GM23338 (cell line): Measurements from ENCODE around the gene EXOC6. TPM values are rescaled to one million over a fixed set of nuclear protein-coding genes. Genes with fewer than 3 reads are reported as not detected.

Source experiments
- ATAC-seq: fragments of 200-7000 bp; cut with Tn5 transposase; 3 replicates; pipeline ENCODE4 v1.9.1; 2020
- DNase-seq: peaks from one replicate; pipeline ENCODE4 v3.0.0-alpha.2; 2015; ENCODE audit warnings: low spot score
- H2AFZ ChIP-seq: fragments of 200-600 bp; sonication (generic); 2 replicates; pipeline ENCODE4 v1.8.0; 2016; ENCODE audit warnings: antibody characterized with exemption, mild to moderate bottlenecking, moderate library complexity
- H3F3A ChIP-seq: fragments of 200-600 bp; sonication (generic); replicated peaks from 2 replicates; pipeline ENCODE4 v1.8.0; 2017; ENCODE audit warnings: antibody characterized with exemption, mixed run types, low read depth
- H3K27ac ChIP-seq: fragments of 200-600 bp; sonication (generic); 2 replicates; pipeline ENCODE4 v1.6.1; 2016; ENCODE audit warnings: low read depth
- H3K27me3 ChIP-seq: fragments of 200-600 bp; sonication (generic); 2 replicates; pipeline ENCODE4 v1.8.0; 2016; ENCODE audit warnings: mild to moderate bottlenecking, mixed run types, moderate library complexity; ENCODE audit not compliant: insufficient read depth
- H3K36me3 ChIP-seq: fragments of 200-600 bp; sonication (generic); 2 replicates; pipeline ENCODE4 v1.8.0; 2016; ENCODE audit warnings: mild to moderate bottlenecking; ENCODE audit not compliant: insufficient read depth
- H3K4me1 ChIP-seq: fragments of 200-600 bp; sonication (generic); 2 replicates; pipeline ENCODE4 v1.8.0; 2016; ENCODE audit warnings: mild to moderate bottlenecking, moderate library complexity; ENCODE audit not compliant: insufficient read depth
- H3K4me2 ChIP-seq: fragments of 200-600 bp; sonication (generic); 2 replicates; pipeline ENCODE4 v1.7.1; 2017; ENCODE audit warnings: mixed run types
- H3K4me3 ChIP-seq: fragments of 200-600 bp; sonication (generic); 2 replicates; pipeline ENCODE4 v1.6.1; 2016; ENCODE audit warnings: mixed run types
- H3K79me2 ChIP-seq: fragments of 200-600 bp; sonication (generic); replicated peaks from 2 replicates; pipeline ENCODE4 v1.8.0; 2017; ENCODE audit warnings: mild to moderate bottlenecking; ENCODE audit not compliant: insufficient read depth
- H3K9me2 ChIP-seq: fragments of 200-600 bp; sonication (generic); 2 replicates; pipeline ENCODE4 v1.8.0; 2017; ENCODE audit not compliant: insufficient read depth
- H4K20me1 ChIP-seq: fragments of 200-600 bp; sonication (generic); replicated peaks from 2 replicates; pipeline ENCODE4 v1.8.0; 2017; ENCODE audit warnings: mild to moderate bottlenecking; ENCODE audit not compliant: insufficient read depth
- H3K27ac Mint-ChIP-seq: 2 replicates; pipeline ENCODE4 v1.8.0; 2020; ENCODE audit warnings: inconsistent platforms, mild to moderate bottlenecking, moderate library complexity, mixed read lengths
- H3K27me3 Mint-ChIP-seq: 3 replicates; pipeline ENCODE4 v1.8.0; 2022; ENCODE audit warnings: low read depth, mild to moderate bottlenecking, moderate library complexity, mixed read lengths, inconsistent platforms; ENCODE audit not compliant: insufficient read depth, poor library complexity
- H3K36me3 Mint-ChIP-seq: 3 replicates; pipeline ENCODE4 v1.8.0; 2021; ENCODE audit warnings: low read depth, mild to moderate bottlenecking, inconsistent platforms, moderate library complexity, mixed read lengths
- H3K4me1 Mint-ChIP-seq: 3 replicates; pipeline ENCODE4 v1.8.0; 2020; ENCODE audit warnings: mild to moderate bottlenecking, inconsistent platforms, mixed read lengths
- H3K4me3 Mint-ChIP-seq: 3 replicates; pipeline ENCODE4 v1.8.0; 2021; ENCODE audit warnings: moderate library complexity, mild to moderate bottlenecking, inconsistent platforms, mixed read lengths
- H3K9me3 Mint-ChIP-seq: 3 replicates; pipeline ENCODE4 v1.8.0; 2020; ENCODE audit warnings: moderate library complexity, mild to moderate bottlenecking, inconsistent platforms, mixed read lengths
- CREB1 ChIP-seq: fragments of 250-450 bp; sonication (Bioruptor Pico); IDR thresholded peaks from 2 replicates; pipeline ENCODE4 v1.5.0; 2020; ENCODE audit warnings: low read depth, mild to moderate bottlenecking, moderate library complexity
- CTCF ChIP-seq, 2 experiments: fragments of 200-600 bp in 1 of 2; sonication (generic) in 1 of 2; conservative IDR thresholded peaks; 2 replicates each; pipeline versions ENCODE4 v1.5.1 to v1.6.1; 2016 to 2017; ENCODE audit warnings: antibody characterized with exemption in 2 of 2, low read depth in 2 of 2, mild to moderate bottlenecking in 2 of 2, moderate library complexity in 1 of 2
- ETS1 ChIP-seq: IDR thresholded peaks from 2 replicates; pipeline ENCODE4 v1.6.1; 2016; ENCODE audit warnings: antibody characterized with exemption
- EZH2 ChIP-seq: fragments of 200-600 bp; sonication (generic); IDR thresholded peaks from one replicate; pipeline ENCODE4 v1.8.0; 2017; ENCODE audit warnings: antibody characterized with exemption, mild to moderate bottlenecking, low read depth; ENCODE audit not compliant: unreplicated experiment
- EZH2phosphoT487 ChIP-seq: fragments of 200-600 bp; sonication (generic); IDR thresholded peaks from one replicate; pipeline ENCODE4 v1.8.1; 2018; ENCODE audit warnings: antibody characterized with exemption; ENCODE audit not compliant: unreplicated experiment
- JUNB ChIP-seq: IDR thresholded peaks from one replicate; pipeline ENCODE4 v1.6.1; 2016; ENCODE audit warnings: antibody characterized with exemption; ENCODE audit not compliant: unreplicated experiment
- NANOG ChIP-seq: IDR thresholded peaks from 2 replicates; pipeline ENCODE4 v1.6.1; 2016; ENCODE audit warnings: antibody characterized with exemption, borderline replicate concordance
- POLR2AphosphoS5 ChIP-seq: IDR thresholded peaks from 2 replicates; pipeline ENCODE4 v1.6.1; 2016; ENCODE audit warnings: antibody characterized with exemption, low read depth
- REST ChIP-seq: IDR thresholded peaks from one replicate; pipeline ENCODE4 v1.6.1; 2018; ENCODE audit warnings: antibody characterized with exemption; ENCODE audit not compliant: unreplicated experiment
- STAT1 ChIP-seq: IDR thresholded peaks from one replicate; pipeline ENCODE4 v1.6.1; 2016; ENCODE audit warnings: antibody characterized with exemption; ENCODE audit not compliant: unreplicated experiment
- ZNF114 ChIP-seq: fragments of 250-450 bp; sonication (Bioruptor Pico); IDR thresholded peaks from 2 replicates; pipeline ENCODE4 v1.5.0; 2020; ENCODE audit warnings: mild to moderate bottlenecking, moderate library complexity
- ZNF331 ChIP-seq: fragments of 250-450 bp; sonication (Bioruptor Pico); IDR thresholded peaks from 2 replicates; pipeline ENCODE4 v1.5.0; 2020; ENCODE audit warnings: low read depth, mild to moderate bottlenecking, moderate library complexity
- ZNF462 ChIP-seq: fragments of 250-450 bp; sonication (Bioruptor Pico); IDR thresholded peaks from 2 replicates; pipeline ENCODE4 v1.5.0; 2020; ENCODE audit warnings: mild to moderate bottlenecking, moderate library complexity
- polyA plus RNA-seq: library from polyadenylated mRNA; unstranded; fragments of >200 nt; fragmentation: Nextera tagmentation; extraction: Ambion mirVana; gene quantifications from 2 replicates; pipeline ENCODE4 v1.2.1, GENCODE V29; 2016
- total RNA-seq: library from RNA; depleted of rRNA; stranded (reverse); fragments of >200 nt; shearing (Covaris generic); gene quantifications from 2 replicates; pipeline ENCODE4 v1.2.3, GENCODE V29; 2014

EXOC6 gene
- total and polyA plus RNA-seq, 2 experiments from 2014 or later = 5.0 to 6.0 TPM

- ATAC-seq (no peak), DNase-seq (no peak)
- Histone ChIP-seq H4K20me1 (no peaks in the 10 kb centered on the region), H3K4me1 (peaks cover 3% of the 10 kb centered on the region; the same call in 1 of the 2 replicates), H3K27ac (no peak overlapping the region), H2AFZ (no peak overlapping the region), H3K27me3 (no peaks in the 10 kb centered on the region), H3K36me3 (no peaks in the 10 kb centered on the region), H3F3A (no peaks in the 10 kb centered on the region), H3K4me3 (no peak overlapping the region), H3K9me2 (no peaks in the 10 kb centered on the region), H3K79me2 (no peaks in the 10 kb centered on the region), H3K4me2 (no peak overlapping the region)
- Mint-ChIP-seq H3K27ac (no peak overlapping the region), H3K27me3 (peaks cover 1% of the 10 kb centered on the region), H3K9me3 (peaks cover 3% of the 10 kb centered on the region; the same call in 2 of the 3 replicates), H3K4me3 (no peak overlapping the region), H3K4me1 (peaks cover 23% of the 10 kb centered on the region), H3K36me3 (peaks cover 6% of the 10 kb centered on the region; the same call in 2 of the 3 replicates)
- TF ChIP-seq STAT1 (no peak), ETS1 (no peak), EZH2 (no peak), NANOG (no peak), CTCF (conservative IDR thresholded peaks at IDR 0.05; ENCODE audit: low read depth in 2 of 2) (no peak), POLR2AphosphoS5 (no peak), REST (no peak), CREB1 (CRISPR knock-in tag) (no peak), ZNF462 (CRISPR knock-in tag) (no peak), EZH2phosphoT487 (no peak), ZNF114 (CRISPR knock-in tag) (no peak), ZNF331 (CRISPR knock-in tag) (no peak), JUNB (no peak)
Measured at GRCh38 chr10:92901819-92902251, 53.5 kb downstream of the EXOC6 start.
